Measurements from ENCODE around the gene RPRD1A.

DNA sequence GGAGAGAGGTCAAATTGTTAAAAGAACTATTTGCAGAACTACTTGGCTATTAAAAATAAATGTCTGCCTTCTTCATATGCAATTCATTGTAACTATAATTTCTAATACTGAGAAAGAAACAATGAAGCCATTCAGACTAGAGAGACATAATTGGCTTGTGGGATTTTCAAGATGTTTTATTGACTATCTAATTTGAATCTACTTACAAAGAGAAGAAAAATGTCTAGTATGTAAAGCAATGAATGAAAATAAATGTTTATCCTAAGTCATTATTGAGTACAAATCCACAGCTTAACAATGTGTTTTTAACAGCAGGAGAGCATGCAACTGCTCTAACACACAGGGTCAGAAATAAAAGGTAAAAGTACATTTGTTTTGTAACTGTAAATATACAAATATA, 75.7 kb downstream of the RPRD1A start:
- TF ChIP-seq POLR2AphosphoS5 (IDR thresholded peaks at IDR 0.05; ENCODE audit: low read depth, low read length): no peak
- TF ChIP-seq MXI1 (IDR thresholded peaks at IDR 0.05; ENCODE audit: low read depth, low read length): no peak

All from SK-N-SH (cell line).